ENCODE data around the gene GSAP.
"Not testable (repeated sequence)": the region's sequence is repeated elsewhere in the genome, so short reads cannot be mapped to it uniquely, and the experiment has no call there.

DNA sequence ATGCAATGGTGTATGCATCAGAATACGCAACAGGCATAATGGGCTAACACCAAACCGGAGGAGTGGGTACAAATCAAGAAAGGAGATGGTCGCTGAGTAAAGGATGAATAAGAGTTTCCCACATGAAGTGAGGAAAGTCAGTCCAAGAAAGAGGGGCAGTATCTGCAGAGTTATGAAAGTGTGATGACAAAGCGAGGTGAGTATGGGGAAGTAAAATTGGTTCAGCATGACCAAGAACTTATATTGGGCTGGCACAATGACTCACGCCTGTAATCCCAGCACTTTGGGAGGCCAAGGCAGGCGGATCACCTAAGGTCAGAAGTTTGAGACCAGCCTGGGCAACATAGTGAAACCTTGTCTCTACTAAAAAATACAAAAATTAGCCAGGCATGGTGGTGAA lies 47.5 kb upstream of the GSAP start:
- TF ChIP-seq, protein P1, sequence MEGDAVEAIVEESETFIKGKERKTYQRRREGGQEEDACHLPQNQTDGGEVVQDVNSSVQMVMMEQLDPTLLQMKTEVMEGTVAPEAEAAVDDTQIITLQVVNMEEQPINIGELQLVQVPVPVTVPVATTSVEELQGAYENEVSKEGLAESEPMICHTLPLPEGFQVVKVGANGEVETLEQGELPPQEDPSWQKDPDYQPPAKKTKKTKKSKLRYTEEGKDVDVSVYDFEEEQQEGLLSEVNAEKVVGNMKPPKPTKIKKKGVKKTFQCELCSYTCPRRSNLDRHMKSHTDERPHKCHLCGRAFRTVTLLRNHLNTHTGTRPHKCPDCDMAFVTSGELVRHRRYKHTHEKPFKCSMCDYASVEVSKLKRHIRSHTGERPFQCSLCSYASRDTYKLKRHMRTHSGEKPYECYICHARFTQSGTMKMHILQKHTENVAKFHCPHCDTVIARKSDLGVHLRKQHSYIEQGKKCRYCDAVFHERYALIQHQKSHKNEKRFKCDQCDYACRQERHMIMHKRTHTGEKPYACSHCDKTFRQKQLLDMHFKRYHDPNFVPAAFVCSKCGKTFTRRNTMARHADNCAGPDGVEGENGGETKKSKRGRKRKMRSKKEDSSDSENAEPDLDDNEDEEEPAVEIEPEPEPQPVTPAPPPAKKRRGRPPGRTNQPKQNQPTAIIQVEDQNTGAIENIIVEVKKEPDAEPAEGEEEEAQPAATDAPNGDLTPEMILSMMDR (IDR thresholded peaks at IDR 0.05; ENCODE audit: insufficient read depth, low read length, poor library complexity, severe bottlenecking): not testable (repeated sequence)
- not testable (repeated sequence) for TF ChIP-seq EZH2phosphoT487 (conservative IDR thresholded peaks at IDR 0.05; ENCODE audit: low read length)

Measured in SU-DHL-6 (cell line).